ENCODE measurements around the gene UAP1L1.

- TF ChIP-seq CTCF (conservative IDR thresholded peaks at IDR 0.05 in 1 of 2, IDR thresholded peaks at IDR 0.05 in 1 of 2; ENCODE audit: extremely low read depth in 1 of 2, insufficient read depth in 1 of 2, low read depth in 1 of 2, low read length in 2 of 2) (no peak), EZH2 (IDR thresholded peaks at IDR 0.05; ENCODE audit: borderline replicate concordance, low read length) (no peak)
Observed at GRCh38 chr9:137035507-137035834, 41.8 kb upstream of the UAP1L1 start.

All from mammary epithelial cell (primary cell).